GM21423 (cell line): Measurements from ENCODE around the gene AGPAT4.

ENCODE experiments used
- ATAC-seq: cut with Tn5 transposase; IDR thresholded peaks from one replicate; pipeline ENCODE4 v1.9.1; 2021; ENCODE audit warnings: mild to moderate bottlenecking, moderate library complexity; ENCODE audit not compliant: unreplicated experiment

Gene AGPAT4

DNA sequence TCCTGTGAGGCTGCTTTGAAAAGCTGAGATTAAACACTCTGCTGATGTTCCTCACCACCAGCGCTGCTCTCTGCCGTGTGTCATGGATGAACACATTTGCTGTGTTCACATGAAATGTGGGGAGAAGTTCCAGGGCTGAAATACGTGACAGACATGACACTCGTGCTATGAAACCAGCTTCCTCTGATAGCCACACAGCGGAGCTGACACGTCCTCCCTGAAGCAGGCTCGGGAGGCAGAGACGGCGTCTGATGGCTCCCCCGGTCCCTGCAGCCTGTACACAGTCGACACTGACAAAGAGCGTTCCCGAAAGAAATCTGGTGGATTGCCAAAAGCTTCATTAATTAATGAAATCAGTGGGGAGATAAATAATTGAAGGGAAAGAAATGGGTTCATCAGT is 17.5 kb downstream of the AGPAT4 start:
- ATAC-seq, result no peak

DNA sequence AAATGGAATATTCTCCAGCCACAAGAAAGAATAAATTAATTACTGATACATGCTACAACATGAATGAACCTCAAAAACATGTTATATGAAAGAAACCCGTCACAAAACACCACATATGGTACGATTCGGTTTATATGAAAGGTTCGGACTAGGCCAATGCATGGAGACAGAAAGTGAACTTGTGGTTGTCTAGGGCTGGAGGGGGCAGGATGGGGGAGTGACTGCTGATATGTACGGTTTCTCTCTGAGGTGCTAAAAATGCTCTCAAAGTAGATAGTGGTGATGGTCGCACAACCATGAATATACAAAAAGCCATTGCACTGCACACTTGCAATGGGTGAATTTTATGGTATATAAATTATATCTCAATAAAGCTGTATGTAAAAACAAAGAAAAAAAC is 18.3 kb downstream of the AGPAT4 start:
- ATAC-seq, result no peak

DNA sequence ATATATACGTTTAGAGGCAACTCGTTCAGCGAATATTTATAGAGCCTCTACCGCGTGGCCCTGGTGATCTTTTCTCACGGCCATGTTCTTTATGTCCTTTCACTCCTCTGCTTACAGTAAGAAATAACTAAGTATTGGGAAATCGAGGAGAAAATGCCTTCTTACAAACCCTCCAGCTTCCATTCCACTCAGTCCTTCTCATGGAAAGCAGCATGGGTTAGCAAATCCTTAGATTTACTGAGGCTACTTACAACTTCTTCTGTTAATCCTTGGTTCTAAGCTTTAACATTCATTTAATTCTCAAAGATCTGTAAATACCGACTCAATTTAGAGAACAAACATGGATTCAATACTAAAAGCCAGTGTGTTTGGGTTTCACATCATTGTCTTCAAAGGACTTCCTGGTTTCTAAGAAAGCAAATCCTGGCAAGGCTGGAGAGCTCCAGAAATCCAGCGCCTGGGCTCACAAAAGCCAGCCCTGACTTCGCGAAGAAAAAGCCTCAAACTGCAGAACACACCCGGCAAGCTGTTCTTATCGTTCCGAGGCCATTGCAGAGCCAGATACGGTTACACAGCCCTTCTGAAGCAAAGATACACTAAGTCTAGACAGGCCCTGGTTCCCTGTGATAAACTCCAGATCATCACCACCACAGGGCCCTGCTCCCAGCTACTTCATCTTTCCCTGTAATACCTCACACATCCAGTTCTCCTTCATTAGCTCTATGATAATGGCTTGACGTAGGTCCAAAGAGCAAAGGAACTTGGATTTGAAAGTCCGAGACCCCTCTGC is 19.2 kb downstream of the AGPAT4 start:
- no peak for ATAC-seq

DNA sequence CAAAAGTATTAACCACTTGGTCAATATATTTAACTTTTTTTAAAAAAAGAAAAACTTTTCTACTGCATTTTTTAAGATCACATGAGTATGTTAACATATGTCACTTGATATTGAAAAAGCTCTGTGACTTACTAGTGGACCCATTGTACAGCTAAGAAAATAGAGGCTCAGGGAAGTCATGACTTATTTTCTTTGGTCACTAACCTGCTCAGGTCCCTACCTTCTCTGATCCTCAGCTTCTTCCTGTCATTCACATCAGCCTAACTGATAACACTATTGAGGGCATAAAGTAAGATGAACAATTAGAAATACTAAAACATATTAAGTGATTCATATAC is 19.8 kb downstream of the AGPAT4 start:
- ATAC-seq, result no peak

DNA sequence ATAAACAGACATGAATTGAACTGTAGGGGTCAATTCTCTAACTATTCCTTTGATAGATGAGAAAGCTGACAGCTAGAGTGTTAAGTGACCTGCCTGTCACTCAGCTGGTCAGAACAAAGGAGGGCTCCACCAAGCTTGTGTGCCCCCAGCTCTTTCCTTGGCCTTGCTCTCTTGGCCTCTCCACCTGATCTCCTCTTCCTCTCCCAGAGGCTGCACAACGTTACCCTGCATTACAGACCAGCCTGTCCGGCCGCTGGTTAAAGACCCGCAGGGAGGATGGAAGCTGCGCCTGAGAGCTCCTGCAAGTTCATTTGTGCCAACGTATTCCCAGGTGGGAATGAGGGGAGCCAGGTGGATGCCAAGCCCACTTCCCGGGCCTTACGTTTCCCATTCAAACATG is 22.5 kb downstream of the AGPAT4 start:
- ATAC-seq, result no peak

DNA sequence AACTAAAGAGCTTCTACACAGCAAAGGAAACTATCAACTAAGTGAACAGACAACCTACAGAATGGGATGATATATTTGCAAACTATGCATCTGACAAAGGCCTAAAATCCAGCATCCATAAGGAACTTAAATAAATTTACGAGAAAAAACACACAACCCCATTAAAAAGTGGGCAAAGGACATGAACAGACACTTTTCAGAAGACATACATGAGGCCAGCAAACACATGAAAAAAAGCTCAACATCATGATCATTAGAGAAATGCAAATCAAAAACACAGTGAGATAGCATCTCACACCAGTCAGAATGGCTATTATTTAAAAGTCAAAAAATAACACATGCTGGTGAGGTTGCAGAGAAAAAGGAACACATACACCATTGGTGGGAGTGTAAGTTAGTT is 24.5 kb downstream of the AGPAT4 start:
- ATAC-seq, result no peak

DNA sequence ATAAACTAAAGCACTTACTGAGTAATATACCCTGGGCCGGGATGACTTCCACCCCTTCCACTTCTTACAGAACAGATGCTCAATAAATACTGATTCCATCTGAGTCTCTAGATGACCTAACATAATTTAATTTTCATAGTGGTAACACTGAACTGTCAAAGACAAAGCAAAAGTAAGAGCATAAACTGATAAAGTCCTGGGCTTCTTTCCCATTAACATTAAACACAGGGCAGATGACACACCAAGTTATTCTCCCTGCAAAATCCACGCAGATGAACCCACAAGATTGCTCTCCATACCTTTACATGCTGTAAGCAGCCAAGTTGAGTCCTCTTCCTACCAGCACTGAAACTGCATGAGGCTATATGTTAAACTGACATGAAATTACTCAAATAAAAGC is 27.1 kb downstream of the AGPAT4 start:
- no peak for ATAC-seq

DNA sequence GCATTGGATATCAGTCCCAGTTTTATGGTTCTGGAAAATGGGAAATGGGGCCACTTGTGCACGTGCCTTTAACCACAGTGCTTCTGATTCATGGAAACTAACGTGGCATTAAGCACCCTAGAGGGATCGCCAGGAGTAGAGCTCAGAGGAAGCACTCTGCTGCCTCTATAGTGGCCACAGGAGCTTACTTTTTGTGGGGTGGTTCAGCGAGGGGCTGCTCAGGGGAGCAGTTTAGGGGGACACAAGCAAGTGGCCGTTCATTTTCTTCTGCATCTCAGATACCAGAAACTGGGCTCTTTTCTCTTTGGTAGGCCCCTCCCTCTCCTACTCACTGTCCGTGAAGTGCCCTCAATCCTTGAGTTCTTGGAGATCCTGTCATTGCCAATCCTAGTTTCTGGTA is 28.5 kb downstream of the AGPAT4 start:
- ATAC-seq, result no peak

DNA sequence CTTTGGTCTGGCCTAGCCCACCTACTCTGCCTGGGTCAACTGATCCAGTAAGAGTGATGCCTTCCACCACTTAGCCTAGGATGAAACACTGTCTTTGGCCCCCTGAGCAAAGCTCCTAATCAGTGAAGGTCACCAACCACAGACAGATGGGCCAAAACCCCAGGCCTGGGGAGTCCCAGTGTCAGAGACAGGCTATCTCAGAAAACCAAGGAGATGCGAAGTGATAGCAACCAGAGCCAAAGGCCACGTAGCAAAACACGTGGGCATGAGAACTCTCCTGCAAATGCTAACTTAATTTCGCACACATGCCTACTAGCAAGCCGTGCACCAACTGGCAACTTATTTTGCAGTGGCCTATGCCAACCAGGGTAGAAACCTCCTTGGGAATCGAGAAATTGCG is 29.1 kb downstream of the AGPAT4 start:
- ATAC-seq, result no peak

DNA sequence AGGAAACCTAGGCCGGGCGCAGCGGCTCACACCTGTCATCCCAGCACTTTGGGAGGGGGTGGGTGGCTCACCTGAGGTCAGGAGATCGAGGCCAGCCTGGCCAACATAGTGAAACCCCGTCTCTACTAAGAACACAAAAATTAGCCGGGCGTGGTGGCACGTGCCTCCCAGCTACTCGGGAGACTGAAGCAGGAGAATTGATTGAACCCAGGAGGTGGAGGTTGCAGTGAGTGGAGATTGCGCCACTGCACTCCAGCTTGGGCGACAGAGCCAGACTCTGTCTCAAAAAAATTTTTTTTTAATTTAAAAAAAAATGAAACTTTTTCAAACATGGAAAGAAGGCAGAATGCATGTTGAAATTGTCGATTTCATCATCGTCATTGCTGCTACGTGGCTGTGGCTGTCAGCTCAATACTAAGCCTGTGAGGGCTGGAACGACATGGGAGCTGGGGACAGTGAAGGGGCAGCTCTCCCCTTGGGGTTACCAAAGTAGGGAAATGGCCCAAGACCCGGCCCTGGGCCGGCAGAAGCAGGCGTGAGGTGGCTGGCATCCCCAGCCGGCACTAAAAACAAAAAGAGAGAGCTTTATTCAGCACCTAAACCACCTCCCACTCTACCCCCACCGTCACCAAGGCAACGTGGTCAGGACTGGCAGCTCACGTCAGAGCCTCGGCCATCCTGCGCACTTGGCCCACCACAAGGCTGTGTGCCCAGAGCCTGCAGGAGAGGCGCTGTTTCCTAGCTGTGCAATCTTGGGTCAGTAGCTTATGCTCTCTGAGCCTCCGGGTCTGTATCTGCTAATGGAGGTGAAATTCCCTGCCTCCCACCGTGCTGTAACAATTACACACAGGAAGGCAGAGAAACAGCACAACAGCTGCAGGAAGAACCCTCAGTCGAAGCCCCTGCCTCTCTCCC is 30.8 kb downstream of the AGPAT4 start:
- no peak for ATAC-seq

DNA sequence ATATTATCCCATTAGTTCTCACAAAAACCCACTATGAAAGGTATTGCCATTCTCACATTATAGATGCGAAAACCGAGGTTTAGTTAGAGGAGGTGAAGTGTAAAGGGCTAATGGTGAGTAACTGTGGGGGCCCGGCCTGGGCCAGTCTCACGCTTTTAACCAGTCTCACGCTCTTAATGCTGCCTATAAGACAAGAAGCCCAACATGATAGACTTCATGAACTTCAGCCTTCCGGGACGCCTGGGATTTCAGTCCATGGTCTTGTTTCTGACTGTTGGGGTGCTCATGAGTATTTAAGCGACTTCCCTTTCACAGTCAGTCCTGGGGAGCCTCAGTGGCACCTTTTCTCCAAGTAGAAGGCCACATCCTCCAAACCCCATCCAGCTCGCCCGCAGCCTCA is 31.7 kb downstream of the AGPAT4 start:
- ATAC-seq, result no peak

DNA sequence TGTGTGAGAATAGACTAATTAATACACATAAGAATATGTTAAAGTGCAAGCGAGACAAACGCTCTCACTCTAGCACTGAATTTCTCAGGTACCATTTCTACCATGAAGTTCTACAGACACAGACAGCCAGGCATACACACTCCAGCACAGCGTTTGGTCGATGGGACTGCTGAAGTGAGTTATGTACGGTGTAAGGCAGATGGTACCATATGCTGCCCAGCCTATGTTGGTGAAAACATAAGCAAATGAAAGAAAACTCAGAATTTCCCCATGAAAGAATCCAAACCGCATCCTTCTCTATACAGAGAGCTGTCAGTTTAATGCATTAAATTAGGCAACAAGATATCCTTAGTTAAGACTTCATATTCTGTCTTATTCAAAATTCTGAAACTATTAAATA is 34.9 kb downstream of the AGPAT4 start:
- no peak for ATAC-seq

DNA sequence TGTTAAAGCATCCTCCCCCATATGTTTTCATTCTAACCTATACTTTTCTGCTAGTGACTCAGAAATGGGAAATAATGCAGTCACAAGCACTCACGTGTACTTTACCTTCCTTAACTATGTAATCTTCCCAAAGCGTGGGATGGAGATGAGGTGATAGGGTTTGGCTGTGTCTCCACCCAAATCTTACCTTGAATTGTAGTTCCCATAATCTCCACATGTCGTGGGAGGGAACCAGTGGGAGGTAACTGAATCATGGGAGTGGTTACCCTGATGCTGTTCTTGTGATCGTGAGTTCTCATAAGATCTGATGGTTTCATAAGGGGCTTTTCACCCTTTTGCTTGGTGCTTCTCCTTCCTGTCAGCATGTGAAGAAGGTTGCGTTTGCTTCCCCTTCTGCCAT is 35.4 kb downstream of the AGPAT4 start:
- ATAC-seq, result no peak

DNA sequence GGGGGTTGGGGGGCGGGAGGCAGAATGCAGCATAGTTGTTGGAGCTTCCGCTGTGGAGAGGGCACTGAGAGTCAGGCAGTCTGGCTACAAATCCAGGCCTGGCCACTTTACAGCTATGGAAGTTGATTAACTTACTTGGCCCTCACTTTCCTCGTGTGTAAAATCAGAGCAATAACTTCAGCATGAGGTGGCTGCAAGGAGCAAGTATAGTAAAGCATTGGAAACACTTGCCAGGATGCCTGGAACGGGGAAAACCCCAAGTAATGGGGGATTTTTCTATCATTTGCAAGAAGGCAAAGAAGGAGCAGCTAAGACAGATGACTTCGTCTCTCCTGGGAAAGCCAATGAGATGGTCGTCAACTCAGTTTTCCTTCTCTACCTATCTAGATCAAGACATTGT is 35.8 kb downstream of the AGPAT4 start:
- ATAC-seq, result no peak

DNA sequence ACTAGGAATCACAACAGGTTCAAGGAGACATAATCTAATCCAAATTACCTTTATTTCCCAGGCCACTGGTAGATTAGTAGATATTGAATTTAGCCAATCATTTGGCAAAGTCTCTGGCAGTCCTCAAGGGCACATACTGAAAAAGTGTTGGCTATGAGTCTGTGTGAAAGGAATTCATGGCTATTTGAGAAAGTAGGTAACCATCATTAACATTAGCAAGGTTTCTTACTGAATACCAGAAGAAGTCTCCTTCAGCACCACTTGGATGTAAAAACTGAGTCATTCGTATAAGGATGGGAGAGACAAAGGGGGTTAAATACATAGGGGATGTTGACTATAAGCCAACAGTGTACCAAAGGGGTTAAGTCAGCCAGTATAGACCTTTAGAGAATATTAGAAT is 36.7 kb downstream of the AGPAT4 start:
- no peak for ATAC-seq

DNA sequence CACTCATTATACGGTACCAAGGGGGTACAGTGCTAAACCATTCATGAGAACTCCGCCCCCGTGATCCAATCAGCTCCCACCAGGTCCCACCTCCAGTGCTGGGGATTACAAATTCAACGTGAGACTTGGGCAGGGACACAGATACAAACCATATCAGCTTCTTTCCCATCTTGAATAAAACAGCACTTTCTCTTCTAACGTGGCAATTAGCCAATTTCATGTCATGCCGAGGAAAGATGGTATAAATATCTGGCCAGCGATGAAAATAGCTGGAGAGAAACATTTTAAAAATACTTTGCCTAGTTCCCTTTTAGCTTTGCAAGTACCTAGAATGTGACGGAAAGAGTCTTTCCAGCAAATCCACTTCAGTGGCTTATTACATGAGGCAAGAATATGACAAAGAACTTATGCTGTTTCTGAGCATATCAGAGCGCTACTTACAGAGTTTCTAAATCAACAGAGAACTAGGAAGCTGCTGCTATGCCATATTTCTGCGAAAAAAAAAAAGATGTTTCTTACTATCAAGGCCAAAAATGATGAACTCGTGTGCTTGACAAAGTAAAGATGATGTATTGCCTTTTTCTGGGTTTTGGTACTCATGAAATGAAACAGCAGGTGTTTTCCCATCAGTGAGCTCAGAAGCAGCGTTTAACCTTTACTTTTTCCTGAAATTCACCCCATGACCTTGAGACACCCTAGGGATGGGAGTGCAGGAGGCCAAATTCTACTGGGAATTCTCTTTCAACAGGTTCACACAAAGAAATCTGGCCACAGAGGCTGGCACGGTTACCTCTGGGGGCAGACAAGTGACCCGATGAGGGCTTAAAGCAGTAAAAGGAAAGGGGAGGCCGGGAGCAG is 37.9 kb downstream of the AGPAT4 start:
- ATAC-seq, result no peak

DNA sequence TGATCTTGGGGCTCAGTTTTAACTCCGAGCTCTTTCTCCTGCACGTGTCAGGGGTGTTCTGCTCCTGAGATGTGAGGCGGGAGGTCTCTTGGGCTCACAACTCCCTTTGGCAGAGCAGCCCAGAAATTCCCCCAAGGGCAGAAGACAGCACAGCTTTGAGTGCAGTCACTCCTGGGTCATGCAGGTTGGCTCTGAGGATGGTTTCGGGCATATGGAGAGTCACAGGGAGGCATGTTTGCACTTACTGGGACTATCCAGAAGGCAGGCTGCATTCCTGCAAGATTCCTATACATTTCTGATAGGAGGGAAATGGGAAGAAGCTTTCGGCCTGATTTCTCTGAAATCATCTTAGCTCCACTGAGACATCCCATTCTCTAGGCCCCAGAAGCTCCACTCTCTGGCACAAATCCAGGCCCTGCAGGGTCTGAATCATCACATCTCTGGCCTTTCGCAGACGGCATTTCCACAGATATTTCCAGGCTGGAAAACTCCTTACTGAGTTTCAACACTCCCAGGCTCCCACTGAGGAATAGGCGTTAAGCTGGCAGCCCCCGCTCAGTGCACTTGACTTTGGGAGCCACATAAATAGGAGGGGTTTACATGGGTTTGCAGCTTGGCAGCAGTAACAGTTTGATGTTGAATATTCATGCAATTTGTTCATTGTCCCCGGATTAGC is 39.7 kb downstream of the AGPAT4 start:
- no peak for ATAC-seq

DNA sequence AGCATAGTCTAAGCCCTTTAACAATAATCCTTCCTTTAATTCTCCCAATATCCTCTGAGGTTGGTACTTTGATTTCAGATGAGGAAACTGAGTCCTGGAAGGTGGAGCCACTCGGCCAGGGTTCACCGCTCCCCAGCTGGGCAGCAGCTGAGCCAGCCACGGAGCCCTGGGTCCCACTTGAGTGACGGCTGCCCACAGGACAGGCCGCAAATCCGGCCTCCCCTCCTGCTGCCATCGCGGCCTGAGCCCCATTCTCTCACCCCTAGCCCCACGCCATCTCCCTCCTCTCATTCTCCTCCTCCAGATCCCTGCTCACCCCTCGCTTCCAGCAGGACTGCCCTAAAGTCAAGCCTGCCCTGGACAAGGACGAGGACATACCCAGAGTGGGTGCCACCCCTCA is 41.4 kb downstream of the AGPAT4 start:
- no peak for ATAC-seq

DNA sequence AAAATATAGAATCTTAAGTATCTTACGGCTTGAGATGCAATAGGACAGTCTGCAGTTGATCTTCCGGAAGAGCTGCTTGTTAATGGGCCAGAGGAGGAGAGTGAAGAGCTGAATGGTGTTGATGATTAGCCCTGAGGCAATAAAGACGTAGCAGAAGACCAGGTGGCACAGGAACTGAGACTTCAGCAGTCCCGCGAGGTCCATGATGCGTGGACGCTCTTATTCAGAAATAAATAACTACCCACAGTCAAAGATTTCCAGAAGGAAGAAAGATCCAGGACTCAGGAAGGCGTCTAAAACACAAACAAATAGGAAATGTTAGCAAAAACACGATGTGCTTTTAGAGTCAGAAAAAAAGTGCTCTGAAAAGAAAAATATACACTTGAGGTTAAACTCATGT is 41.9 kb downstream of the AGPAT4 start:
- no peak for ATAC-seq

DNA sequence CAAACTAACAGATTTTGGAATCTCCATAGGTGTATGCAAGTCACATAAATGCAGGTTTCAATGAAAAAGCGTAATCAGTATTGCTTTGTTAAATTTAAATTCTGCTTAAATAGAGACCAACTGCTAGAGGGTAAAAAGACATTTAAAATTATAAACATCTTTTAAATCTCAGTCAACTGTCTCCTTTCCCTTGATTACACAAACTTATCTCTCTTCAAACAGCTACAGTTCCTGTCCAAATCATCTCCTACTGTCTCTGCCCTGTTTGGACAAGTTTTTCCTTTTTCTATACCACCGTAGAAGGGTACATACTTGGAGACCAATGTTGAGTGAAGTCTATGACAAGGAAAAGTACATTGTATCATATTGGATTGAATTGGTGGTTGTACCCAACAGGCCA is 43.5 kb downstream of the AGPAT4 start:
- no peak for ATAC-seq
